HL-60/S4 treated with retinoic acid at 250 ng/mL for 4 days and 3 days (cell line): Measurements from ENCODE around the gene AKT1S1.

Source experiments
- in situ Hi-C: fragments of 300-500 bp; cut with MboI; formaldehyde crosslinking; loops from 2 replicates; pipeline ENCODE4 v1.7.0; 2022; ENCODE audit warnings: low sequenced_read_pairs

AKT1S1 gene

DNA sequence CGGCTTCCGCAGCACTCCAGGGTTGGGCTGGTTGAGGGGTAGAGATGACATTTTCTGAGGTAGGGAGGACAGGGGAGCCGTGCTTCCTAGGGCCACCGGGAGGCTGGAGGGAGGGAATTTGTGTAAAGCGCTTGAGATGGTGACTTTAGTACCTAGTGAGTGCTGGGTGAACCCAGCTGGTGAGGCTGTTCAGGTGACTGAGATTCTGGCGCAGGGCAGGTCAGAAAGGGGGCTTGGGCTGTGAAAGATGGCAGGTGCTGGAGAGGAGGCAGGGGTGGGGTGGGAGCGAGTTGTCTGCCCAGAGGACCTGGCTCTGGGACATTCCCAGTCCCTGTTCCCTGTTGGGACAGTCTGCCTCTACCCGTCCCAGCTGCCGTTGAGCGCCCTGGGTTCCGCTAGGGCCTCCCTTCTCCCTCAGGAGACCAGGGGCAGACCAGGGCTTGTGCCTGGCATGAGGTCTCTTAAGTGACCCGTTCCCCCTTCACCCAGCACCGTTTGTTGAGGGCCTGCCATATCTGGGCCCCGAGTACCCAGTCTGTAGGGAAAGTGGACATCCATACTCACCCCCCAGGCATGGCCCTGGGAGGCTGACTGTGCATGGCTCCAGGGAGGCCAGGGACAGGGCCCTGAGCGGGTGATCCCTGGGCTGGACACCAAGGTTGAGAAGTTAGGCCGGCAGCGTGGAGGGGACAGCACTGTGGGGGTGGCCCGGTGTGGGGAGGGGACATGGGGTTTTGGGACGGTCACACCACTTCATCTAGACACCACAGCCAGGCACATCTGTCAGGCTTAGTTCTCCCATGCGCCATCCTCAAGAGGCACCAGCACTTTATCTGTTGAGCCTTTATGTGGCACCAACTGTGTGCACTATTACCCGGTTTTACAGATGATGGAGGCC, 21.2 kb downstream of the AKT1S1 start:
- in situ Hi-C loops: no loop called here

DNA sequence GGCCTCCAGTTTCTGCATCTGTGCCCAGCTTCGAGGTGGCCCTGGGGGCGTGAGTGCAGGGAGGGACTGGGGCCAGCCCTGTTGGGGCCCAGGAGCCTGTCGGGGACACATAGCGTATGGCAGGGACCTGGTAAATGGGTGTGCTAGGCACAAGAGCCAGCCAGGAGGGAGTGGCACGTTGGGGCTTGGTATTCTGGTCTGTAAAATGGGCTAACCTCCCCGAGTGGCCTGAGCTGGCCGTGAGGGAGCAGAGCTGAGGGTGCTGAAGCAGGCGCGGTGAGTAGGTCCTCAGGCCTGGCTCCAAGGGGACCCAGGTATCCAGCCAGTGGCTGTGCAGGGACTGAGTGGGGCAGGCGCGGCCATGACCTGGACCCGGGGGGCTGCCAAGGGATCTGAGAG, 21.9 kb downstream of the AKT1S1 start:
- in situ Hi-C loops: no loop called here

DNA sequence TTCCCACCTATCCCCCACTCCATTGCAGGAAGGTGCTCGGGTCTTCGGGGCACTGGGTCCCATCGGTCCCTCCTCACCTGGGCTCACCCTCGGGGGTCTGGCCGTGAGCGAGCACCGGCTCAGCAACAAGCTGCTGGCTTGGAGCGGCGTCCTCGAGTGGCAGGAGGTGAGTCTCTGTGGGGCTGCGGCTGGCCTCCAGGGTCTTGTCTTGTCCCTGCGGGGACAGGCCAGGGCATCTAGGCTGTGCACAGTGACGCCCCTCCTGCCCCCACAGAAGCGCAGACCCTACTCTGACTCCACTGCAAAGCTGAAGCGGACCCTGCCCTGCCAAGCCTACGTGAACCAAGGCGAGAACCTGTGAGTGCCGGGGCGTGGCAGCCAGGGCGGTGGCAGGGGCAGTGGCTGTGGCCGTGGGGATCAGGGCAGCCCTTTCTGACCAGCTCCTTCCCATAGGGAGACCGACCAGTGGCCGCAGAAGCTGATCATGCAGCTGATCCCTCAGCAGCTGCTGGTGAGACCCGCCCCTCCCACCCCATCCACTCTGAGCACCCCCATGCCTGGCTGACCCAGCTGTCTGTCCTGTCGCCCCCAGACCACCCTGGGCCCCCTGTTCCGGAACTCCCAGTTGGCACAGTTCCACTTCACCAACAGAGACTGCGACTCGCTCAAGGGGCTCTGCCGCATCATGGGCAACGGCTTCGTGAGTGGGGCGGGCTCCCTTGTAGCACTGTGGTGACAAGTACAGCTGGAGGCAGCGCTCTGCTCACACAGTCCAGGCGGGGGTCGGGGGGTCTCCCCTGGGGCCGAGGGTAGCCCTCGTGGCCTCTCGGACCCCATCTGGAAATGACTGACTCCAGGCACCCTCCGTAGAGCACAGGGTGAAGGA, 22.5 kb downstream of the AKT1S1 start:
- in situ Hi-C loops: no loop called here

GRCh38 chr19:49853852-49854377, 23.2 kb downstream of the AKT1S1 start:
- in situ Hi-C loops: no loop called here

- in situ Hi-C loops: no loop called here
Observed at GRCh38 chr19:49852631-49853126, 24.5 kb downstream of the AKT1S1 start.

DNA sequence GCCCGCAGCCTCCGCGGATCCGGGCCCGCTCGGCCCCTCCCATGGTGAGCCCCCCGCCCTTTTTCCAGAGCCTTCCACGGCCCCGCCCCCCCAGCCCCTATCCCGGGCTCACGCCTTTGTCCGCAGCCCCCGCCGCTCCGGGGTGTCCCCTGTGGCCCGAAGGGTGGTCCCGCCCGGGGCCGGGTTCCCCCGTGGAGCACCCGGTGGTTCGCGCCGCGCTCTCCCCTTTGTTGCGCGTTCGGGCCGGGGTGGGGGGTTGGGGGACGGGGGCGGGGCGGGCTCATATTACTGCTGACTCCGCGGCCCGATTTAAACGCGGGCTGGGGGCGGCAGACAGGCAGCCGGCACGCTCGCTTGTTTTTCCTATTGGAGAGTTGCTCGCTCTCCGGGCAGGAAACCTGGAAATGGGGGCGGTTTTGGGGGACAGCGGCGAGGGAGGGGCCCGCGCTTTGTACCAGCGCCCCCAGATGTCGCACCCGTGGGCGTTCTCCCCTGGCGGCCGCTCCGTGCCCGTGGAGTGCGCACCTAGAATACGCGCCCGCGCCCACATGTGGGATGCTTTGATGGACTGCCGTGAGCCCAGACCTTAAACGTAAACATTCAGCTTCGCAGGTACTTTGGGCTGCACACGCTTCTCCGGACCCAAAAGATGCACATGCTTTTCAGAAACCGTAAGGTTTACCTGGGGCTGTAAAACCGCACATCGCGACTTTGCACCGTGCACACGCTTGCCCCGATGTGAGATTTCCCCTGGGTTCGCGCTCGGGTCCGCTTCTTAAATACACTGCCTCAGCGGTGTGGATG, 25.5 kb downstream of the AKT1S1 start:
- in situ Hi-C loops: no loop called here

GRCh38 chr19:49850487-49851342, 26.4 kb downstream of the AKT1S1 start, which contains the start of gene PTOV1:
Gene PTOV1, plus strand, starts transcription at chr19:49851159.
- in situ Hi-C loops: no loop called here

- in situ Hi-C loops: no loop called here
Observed at GRCh38 chr19:49850221-49850486, 27.0 kb downstream of the AKT1S1 start.

DNA sequence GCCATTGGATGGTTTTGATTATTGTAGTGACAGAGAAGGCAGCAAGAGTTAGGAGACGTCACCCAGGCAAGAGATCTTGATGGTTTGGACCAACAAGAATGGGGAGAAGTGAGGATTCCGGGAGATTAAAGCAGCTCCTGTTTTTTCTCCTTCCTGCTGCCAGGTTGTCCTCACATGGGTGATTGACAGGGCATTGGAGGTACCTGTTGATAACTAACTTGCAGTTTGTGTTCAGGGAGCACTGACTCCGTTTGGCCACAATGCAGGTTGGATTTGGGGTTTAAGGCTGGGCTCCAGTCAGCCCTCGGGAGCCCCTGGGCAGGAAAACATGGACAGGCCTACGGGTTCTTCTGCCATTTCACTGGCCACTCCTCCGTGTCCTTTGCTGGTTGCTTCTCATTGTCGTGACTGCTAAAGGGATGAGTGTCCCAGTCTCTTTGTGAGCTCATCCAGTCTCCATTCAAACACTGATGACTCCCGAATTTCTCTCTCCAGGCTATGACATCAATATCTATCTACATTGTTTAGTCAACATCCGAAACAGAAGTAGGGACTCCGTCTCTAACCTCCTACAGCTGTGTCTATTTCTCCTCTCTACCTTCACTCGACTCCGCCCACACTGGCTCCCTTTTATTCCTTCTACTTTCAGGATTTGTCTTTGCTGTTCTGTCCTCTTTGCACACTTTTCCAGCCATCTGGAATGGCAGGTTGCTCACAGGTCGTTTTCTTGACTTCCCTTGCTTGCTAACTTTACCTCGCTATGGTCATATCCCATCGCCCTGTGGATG, 27.5 kb downstream of the AKT1S1 start:
- in situ Hi-C loops: no loop called here

- in situ Hi-C loops: no loop called here
Observed at GRCh38 chr19:49848938-49849337, 28.2 kb downstream of the AKT1S1 start.

DNA sequence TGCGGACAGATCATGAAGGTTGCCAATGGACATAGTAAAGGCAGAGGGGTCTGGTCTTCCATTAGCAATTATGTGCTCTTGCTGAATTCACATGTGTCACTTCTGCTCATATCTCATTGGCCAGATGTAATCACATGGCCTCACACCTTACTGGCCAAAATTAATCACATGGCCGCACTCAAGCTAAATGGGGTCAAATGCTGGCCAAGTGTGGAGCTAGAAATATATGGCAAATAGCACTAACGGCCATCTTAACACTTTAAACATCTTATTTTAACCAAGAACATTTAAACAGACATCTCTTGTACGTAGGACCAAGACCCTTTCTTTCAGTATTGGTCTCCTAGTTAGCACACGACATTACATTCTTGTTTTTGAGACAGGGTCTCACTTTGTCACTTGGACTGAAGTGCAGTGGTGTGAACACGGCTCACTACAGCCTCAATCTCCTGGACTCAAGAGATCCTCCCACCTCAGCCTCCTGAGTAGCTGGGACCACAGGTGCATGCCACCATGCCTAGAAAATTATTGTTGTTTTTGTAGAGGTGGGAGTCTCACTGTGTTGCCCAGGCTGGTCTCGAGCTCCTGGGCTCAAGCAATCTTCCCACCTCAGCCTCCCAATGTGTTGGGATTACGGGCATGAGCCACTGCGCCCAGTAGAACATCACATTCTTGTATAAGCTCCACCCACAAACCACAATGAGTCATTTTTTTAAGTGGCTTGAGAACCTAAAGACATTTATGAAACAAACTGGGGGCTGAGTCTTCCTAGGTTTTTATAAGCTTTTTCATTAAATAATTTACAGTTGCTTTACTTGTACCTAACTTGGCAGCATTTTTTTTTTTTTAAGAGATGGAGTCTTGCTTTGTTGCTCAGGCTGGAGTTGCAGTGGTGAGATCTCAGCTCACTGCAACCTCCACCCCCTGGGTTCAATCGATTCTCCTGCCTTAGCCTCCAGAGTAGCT, 29.1 kb downstream of the AKT1S1 start:
- in situ Hi-C loops: no loop called here

DNA sequence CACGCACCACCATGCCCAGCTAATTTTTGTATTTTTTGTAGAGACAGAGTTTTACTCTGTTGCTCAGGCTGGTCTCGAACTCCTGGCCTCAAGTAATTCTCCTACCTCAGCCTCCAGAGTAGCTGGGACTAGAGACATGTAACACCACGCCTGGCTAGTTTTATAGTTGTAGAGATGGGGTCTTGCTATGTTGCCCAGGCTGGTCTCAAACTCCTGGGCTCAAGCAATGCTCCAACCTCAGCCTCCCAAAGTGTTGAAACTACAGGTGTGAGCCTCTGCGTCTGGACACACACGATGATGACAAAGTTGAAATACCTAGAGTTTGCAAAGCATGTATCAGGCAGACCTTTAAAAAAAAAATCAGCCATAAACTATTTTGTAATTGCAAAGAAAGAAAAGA, 30.7 kb downstream of the AKT1S1 start:
- in situ Hi-C loops: no loop called here

DNA sequence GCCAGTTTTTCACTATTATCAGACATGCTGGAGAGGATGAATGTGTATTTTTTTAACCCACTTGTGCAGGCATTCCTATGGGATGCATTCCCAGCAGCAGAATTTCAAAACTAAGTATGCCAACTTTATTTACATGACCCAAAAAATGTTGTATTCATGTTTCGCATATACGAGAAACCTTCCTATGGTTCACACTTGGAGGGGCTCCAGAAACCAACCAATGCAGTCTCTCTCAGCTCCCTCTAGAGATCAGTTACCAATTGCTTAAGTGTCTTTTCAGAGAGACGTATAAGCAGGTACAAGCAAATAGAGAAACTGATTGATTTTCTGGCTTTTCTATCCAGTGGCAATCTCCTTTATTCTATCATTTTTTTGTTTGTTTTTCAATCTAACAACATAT, 31.7 kb downstream of the AKT1S1 start:
- in situ Hi-C loops: no loop called here

GRCh38 chr19:49844138-49845095, 32.7 kb downstream of the AKT1S1 start:
- in situ Hi-C loops: no loop called here

GRCh38 chr19:49843265-49843664, 33.9 kb downstream of the AKT1S1 start:
- in situ Hi-C loops: no loop called here

- in situ Hi-C loops: no loop called here
Observed at GRCh38 chr19:49840736-49841249, 36.4 kb downstream of the AKT1S1 start.

- in situ Hi-C loops: no loop called here
Observed at GRCh38 chr19:49840321-49840720, 36.8 kb downstream of the AKT1S1 start.
